Ishikawa (cell line): ENCODE data around the gene FANCE.

Source experiments
- CEBPB ChIP-seq: IDR thresholded peaks from 2 replicates; pipeline ENCODE4 v1.6.1; 2012
- CREB1 ChIP-seq: IDR thresholded peaks from 2 replicates; pipeline ENCODE4 v1.6.1; 2012; ENCODE audit warnings: low read depth
- EGR1 ChIP-seq: IDR thresholded peaks from 2 replicates; pipeline ENCODE4 v1.6.1; 2012
- EP300 ChIP-seq: IDR thresholded peaks from 2 replicates; pipeline ENCODE4 v1.6.1; 2012; ENCODE audit warnings: borderline replicate concordance
- RAD21 ChIP-seq: IDR thresholded peaks from 2 replicates; pipeline ENCODE4 v1.6.1; 2012; ENCODE audit warnings: low read depth
- TAF1 ChIP-seq: IDR thresholded peaks from 2 replicates; pipeline ENCODE4 v1.6.1; 2012; ENCODE audit warnings: low read depth, mild to moderate bottlenecking
- TCF12 ChIP-seq: IDR thresholded peaks from 2 replicates; pipeline ENCODE4 v1.6.1; 2012; ENCODE audit warnings: low read depth
- YY1 ChIP-seq: IDR thresholded peaks from 2 replicates; pipeline ENCODE4 v1.6.1; 2012; ENCODE audit warnings: low read depth
- TF ChIP-seq, protein P1 (sequence below): IDR thresholded peaks from 2 replicates; pipeline ENCODE4 v1.6.1; 2012
- TF ChIP-seq, protein P2 (sequence below): IDR thresholded peaks from 2 replicates; pipeline ENCODE4 v1.6.1; 2012; ENCODE audit warnings: low read depth, mild to moderate bottlenecking

DNA sequence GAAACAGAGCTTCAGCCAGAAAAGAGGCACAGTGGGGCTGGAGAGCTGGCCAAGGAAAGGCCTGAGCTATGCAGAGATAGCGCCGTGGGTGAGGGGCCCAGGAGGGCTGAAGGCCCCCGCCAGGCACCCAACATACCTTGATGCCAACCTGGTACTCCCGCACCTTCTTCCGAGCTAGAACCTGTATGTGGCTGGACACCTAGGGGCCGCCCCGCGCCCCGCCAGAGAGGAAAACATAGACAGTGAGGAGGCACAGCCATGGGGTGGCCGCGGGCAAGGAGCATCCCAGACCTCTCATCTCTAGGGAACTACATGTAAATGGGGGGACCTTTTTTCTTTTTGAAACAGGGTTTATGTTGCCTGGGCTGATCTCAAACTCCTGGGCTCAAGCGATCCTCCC is 28.0 kb downstream of the FANCE start:
- TF ChIP-seq EP300 (no peak), TAF1 (no peak), YY1 (no peak), EGR1 (no peak), CEBPB (no peak), TCF12 (no peak), CREB1 (no peak), RAD21 (no peak)
- TF ChIP-seq, protein P1, sequence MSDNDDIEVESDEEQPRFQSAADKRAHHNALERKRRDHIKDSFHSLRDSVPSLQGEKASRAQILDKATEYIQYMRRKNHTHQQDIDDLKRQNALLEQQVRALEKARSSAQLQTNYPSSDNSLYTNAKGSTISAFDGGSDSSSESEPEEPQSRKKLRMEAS: no peak
- TF ChIP-seq, protein P2, sequence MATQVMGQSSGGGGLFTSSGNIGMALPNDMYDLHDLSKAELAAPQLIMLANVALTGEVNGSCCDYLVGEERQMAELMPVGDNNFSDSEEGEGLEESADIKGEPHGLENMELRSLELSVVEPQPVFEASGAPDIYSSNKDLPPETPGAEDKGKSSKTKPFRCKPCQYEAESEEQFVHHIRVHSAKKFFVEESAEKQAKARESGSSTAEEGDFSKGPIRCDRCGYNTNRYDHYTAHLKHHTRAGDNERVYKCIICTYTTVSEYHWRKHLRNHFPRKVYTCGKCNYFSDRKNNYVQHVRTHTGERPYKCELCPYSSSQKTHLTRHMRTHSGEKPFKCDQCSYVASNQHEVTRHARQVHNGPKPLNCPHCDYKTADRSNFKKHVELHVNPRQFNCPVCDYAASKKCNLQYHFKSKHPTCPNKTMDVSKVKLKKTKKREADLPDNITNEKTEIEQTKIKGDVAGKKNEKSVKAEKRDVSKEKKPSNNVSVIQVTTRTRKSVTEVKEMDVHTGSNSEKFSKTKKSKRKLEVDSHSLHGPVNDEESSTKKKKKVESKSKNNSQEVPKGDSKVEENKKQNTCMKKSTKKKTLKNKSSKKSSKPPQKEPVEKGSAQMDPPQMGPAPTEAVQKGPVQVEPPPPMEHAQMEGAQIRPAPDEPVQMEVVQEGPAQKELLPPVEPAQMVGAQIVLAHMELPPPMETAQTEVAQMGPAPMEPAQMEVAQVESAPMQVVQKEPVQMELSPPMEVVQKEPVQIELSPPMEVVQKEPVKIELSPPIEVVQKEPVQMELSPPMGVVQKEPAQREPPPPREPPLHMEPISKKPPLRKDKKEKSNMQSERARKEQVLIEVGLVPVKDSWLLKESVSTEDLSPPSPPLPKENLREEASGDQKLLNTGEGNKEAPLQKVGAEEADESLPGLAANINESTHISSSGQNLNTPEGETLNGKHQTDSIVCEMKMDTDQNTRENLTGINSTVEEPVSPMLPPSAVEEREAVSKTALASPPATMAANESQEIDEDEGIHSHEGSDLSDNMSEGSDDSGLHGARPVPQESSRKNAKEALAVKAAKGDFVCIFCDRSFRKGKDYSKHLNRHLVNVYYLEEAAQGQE: no peak
